Activated CD4-positive, CD25-positive, alpha-beta regulatory T cell treated with anti-CD3 and anti-CD28 coated beads, Interleukin-2, amount 50 U/mL, for 16 hours (primary cell): ENCODE measurements around the gene U2SURP.

Experiments used
- DNase-seq: peaks from one replicate; pipeline ENCODE4 v3.0.0-alpha.2; 2020; ENCODE audit warnings: low read depth, low spot score

U2SURP gene

DNA sequence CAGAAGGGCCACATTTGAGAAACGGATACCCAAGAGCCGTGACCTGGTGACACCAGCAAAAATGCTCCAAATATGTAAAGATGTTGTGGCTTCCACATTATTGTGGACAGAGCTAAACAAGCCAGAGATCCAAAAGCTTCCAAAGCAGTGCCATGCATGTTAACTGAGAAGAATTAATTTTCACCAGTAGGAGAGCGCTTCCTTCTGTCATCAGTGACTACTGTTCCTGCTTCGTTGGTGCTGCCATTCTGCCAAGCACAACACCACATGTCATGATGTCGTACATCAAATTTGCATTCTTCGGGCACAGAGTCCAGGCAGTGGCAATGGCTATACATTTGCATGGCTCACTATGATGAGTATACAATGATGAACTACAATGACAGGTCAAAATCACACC, 99.1 kb downstream of the U2SURP start:
- no peak for DNase-seq

DNA sequence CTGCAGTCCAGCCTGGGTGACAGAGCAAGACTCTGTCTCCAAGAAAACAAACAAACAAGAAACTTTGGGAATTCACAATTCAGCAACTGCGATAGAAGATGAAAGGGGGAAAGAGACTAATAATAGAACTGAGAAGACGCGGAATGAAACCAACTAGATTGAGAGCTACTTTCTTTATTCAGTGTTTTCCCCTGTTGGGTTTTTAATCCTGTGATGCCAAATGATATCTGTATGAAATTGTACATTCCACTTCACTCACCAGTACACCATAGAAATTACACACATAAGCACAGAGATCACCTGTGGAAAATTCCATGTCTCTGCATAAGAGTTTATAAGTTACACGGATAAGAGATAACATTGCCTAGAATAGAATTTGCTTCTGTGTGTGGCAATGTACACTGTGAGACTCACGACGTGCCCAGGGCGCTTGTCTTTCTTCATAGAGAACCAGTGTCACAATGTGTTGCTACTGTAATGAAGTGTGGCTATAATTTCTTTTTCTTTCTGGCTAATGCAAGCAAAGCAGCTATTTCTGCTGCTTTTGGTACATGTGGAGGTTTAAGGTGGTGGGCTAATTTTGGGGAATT, 100.5 kb downstream of the U2SURP start:
- no peak for DNase-seq

GRCh38 chr3:143103652-143104051, 102.3 kb downstream of the U2SURP start:
- no peak for DNase-seq

GRCh38 chr3:143105170-143105569, 103.8 kb downstream of the U2SURP start:
- no peak for DNase-seq

DNA sequence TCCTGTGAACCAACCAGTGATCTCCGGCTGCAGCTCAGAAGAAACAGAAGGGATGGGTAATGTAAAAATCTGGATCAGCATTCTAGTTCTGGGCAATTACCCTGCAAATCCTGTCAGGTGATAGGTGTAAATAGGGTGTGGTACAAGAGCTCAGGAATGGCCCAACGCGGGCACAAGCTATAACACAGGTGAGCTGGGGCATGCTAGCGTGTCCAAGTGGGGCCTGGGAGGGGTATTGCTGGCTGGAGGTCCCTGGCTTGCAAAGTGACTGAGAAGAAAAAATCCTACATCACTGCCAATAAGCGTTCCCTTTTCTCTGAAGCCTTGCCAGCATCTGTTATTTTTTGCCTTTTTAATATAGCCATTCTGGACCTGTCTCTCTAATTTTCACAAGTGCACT, 108.5 kb downstream of the U2SURP start:
- no peak for DNase-seq
